ENCODE measurements around the gene NTSR2. TPM values are rescaled to one million over a fixed set of nuclear protein-coding genes. Genes with fewer than 3 reads are reported as not detected.

NTSR2 gene
- total and polyA plus RNA-seq, 2 of the 8 experiments (the other 6 are each of a cell fraction or from before 2014, with no cell fraction given) = 0.05 TPM; not detected in 1

DNA sequence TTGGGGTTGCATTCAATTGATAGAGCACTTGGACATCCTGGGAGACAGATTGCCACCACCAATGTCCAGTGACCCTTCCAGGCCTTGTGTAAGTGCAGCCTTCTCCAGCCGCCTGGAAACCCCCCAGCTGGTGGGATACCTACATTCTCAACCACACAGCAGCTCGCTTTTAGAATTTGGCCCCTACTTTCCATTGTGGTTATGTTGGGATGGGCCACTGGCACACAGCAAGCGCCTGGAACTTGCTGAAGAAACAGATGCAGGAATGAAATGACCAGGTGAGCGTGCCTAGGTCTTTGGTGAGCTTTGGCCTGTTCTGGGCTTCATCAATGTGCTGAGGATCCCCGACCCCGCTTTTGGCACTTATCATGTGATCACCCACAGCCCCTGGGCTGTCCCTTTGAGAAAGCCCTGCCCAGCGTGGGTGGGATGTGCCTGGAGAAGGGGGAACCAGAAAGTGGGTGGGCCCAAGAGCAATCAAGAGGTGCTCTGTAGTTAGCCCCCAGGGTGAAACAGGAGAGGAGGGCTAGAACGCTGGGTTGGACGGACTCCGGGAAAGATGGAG is 16.0 kb upstream of the NTSR2 start:
- ChIA-PET POLR2A (ENCODE audit: partially characterized antibody) (interaction anchor here (0.5 kb wide), 1 partner anchor 137 kb away, joined by 4 read pairs; no protein-coding TSS in a partner anchor), CTCF (ENCODE audit: partially characterized antibody) (interaction anchor here (1.4 to 7.3 kb wide), 5 partner anchors 15 to 103 kb away, joined by 3 to 81 read pairs (median 5); no protein-coding TSS in a partner anchor)
- Histone ChIP-seq H3K27me3 (replicated peaks in 1 of 4; ENCODE audit: control insufficient read depth in 3 of 4, extremely low read depth in 1 of 4, insufficient read depth in 3 of 4, low read length in 3 of 4) (peaks cover 0 to 2% (median 0%) of the 10 kb centered on the region in 4 experiments; a peak in 1 of 7 replicates), H3K9ac (replicated peaks in 1 of 4; ENCODE audit: extremely low read depth in 1 of 4, low read depth in 3 of 4, low read length in 3 of 4) (no peak overlapping the region), H3K36me3 (ENCODE audit: control insufficient read depth in 2 of 4, insufficient read depth in 4 of 4, low read length in 3 of 4) (no peaks in the 10 kb centered on the region), H3K23ac (ENCODE audit: insufficient read length) (no peak overlapping the region), H2BK15ac (ENCODE audit: low read length) (no peak overlapping the region), H3K79me2 (ENCODE audit: control insufficient read depth in 1 of 2, insufficient read depth in 2 of 2, low read length in 2 of 2) (no peaks in the 10 kb centered on the region), H2BK20ac (ENCODE audit: low read length) (no peak overlapping the region), H2BK5ac (ENCODE audit: low read depth, low read length) (no peak overlapping the region), H4K8ac (ENCODE audit: extremely low read depth, insufficient read depth, low read length) (no peak overlapping the region), H3K14ac (ENCODE audit: insufficient read length) (no peak overlapping the region), H3K9me3 (ENCODE audit: insufficient read depth in 2 of 2, low read depth in 1 of 2, low read length in 1 of 2) (no peaks in the 10 kb centered on the region), H3K27ac (ENCODE audit: low read depth, low read length) (no peak overlapping the region), H4K91ac (replicated peaks; ENCODE audit: insufficient read length, low read length) (no peak overlapping the region), H2AK5ac (ENCODE audit: low read depth, low read length) (no peak overlapping the region), H3K23me2 (ENCODE audit: low read depth, low read length) (no peaks in the 10 kb centered on the region), H3K56ac (replicated peaks; ENCODE audit: insufficient read length, low read depth, low read length) (no peak overlapping the region), H4K5ac (ENCODE audit: insufficient read length, low read depth, low read length) (no peak overlapping the region), H2BK12ac (ENCODE audit: low read depth, low read length) (no peak overlapping the region), H2BK120ac (replicated peaks; ENCODE audit: low read depth, low read length) (no peak overlapping the region), H3K4me3 (ENCODE audit: extremely low read depth in 1 of 4, insufficient read depth in 2 of 4, low read depth in 3 of 4, low read length in 4 of 4) (no peak overlapping the region), H3K4ac (replicated peaks; ENCODE audit: insufficient read length, low read depth, low read length) (no peak overlapping the region), H3K18ac (ENCODE audit: extremely low read depth, low read length) (no peak overlapping the region), H2AFZ (ENCODE audit: low read length) (no peak overlapping the region), H4K20me1 (replicated peaks in 1 of 2; ENCODE audit: control insufficient read depth in 1 of 2, insufficient read depth in 2 of 2, low read length in 2 of 2) (no peaks in the 10 kb centered on the region), H3K79me1 (ENCODE audit: low read depth, low read length) (no peaks in the 10 kb centered on the region), H3K4me1 (replicated peaks in 1 of 4; ENCODE audit: control insufficient read depth in 3 of 4, insufficient read depth in 4 of 4, low read length in 3 of 4) (peaks cover 0 to 3% (median under 1%) of the 10 kb centered on the region in 4 experiments; a peak in 3 of 7 replicates), H3K4me2 (ENCODE audit: insufficient read depth in 1 of 2, low read depth in 2 of 2, low read length in 2 of 2) (no peak overlapping the region)
- FAIRE-seq (no peak), DNase-seq (ENCODE audit: low read depth in 1 of 2, low spot score in 2 of 2) (no peak)
- WGBS, 2 experiments (ENCODE audit: extremely low coverage in 1 of 2, insufficient coverage in 1 of 2, insufficient read length in 1 of 2, insufficient replicate concordance in 2 of 2, low coverage in 1 of 2, low lambda C conversion rate in 2 of 2, missing lambda C conversion rate in 1 of 2) = 78% methylated on average over 10 of the region's 10 CpGs; no CpG with 5 or more reads in 1 of the 2 experiments
- TF ChIP-seq TAF1 (IDR thresholded peaks at IDR 0.05; ENCODE audit: low read depth, low read length) (no peak), SRF (IDR thresholded peaks at IDR 0.05; ENCODE audit: low read depth, low read length) (no peak), TBP (IDR thresholded peaks at IDR 0.05; ENCODE audit: low read depth, low read length) (no peak), EGR1 (IDR thresholded peaks at IDR 0.05; ENCODE audit: borderline replicate concordance, low read depth, low read length) (no peak), POLR2A (IDR thresholded peaks at IDR 0.05; ENCODE audit: control extremely low read depth in 1 of 2, low read depth in 2 of 2, low read length in 2 of 2) (no peak)
